Ishikawa (cell line): ENCODE measurements around the gene PPP4C.

Experiments used
- CREB1 ChIP-seq: IDR thresholded peaks from 2 replicates; pipeline ENCODE4 v1.6.1; 2012; ENCODE audit warnings: low read depth
- EGR1 ChIP-seq: IDR thresholded peaks from 2 replicates; pipeline ENCODE4 v1.6.1; 2012
- EP300 ChIP-seq: IDR thresholded peaks from 2 replicates; pipeline ENCODE4 v1.6.1; 2012; ENCODE audit warnings: borderline replicate concordance
- FOXM1 ChIP-seq: IDR thresholded peaks from 2 replicates; pipeline ENCODE4 v1.6.1; 2012; ENCODE audit warnings: low read depth, borderline replicate concordance
- MAX ChIP-seq: IDR thresholded peaks from 2 replicates; pipeline ENCODE4 v1.6.1; 2012
- NFIC ChIP-seq: IDR thresholded peaks from 2 replicates; pipeline ENCODE4 v1.6.1; 2012
- REST ChIP-seq: IDR thresholded peaks from 2 replicates; pipeline ENCODE4 v1.6.1; 2012; ENCODE audit warnings: low read depth, mild to moderate bottlenecking
- TAF1 ChIP-seq: IDR thresholded peaks from 2 replicates; pipeline ENCODE4 v1.6.1; 2012; ENCODE audit warnings: low read depth, mild to moderate bottlenecking
- TCF12 ChIP-seq: IDR thresholded peaks from 2 replicates; pipeline ENCODE4 v1.6.1; 2012; ENCODE audit warnings: low read depth
- TEAD4 ChIP-seq: IDR thresholded peaks from 2 replicates; pipeline ENCODE4 v1.6.1; 2012
- YY1 ChIP-seq: IDR thresholded peaks from 2 replicates; pipeline ENCODE4 v1.6.1; 2012; ENCODE audit warnings: low read depth
- TF ChIP-seq, protein P1 (sequence below): IDR thresholded peaks from 2 replicates; pipeline ENCODE4 v1.6.1; 2012

GRCh38 chr16:30033270-30033669 is 42.5 kb upstream of the PPP4C start:
- TF ChIP-seq YY1 (no peak), NFIC (no peak), EGR1 (no peak), REST (no peak), TAF1 (no peak), MAX (no peak), EP300 (no peak), CREB1 (no peak), TEAD4 (no peak), TCF12 (no peak), FOXM1 (no peak)
- TF ChIP-seq, protein P1, sequence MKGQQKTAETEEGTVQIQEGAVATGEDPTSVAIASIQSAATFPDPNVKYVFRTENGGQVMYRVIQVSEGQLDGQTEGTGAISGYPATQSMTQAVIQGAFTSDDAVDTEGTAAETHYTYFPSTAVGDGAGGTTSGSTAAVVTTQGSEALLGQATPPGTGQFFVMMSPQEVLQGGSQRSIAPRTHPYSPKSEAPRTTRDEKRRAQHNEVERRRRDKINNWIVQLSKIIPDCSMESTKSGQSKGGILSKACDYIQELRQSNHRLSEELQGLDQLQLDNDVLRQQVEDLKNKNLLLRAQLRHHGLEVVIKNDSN, result no peak
